PC-9 (cell line): ENCODE results near the gene PTX4. TPM values are rescaled to one million over a fixed set of nuclear protein-coding genes. Genes with fewer than 3 reads are reported as not detected.

Source experiments
- BruUV-seq: library from RNA; stranded (reverse); fragments of 400-500 nt; replicated peaks from 2 replicates; lab custom pipeline; 2021; lab: Mats Ljungman, UMichigan
- CTCF ChIA-PET: fragments of 300-600 bp; sonication (Branson Sonifier 250); formaldehyde crosslinking; loops from one replicate; lab custom pipeline; 2022; ENCODE audit warnings: antibody characterized with exemption; lab: Charles Lee
- POLR2A ChIA-PET: fragments of 300-600 bp; sonication (Branson Sonifier 250); formaldehyde crosslinking; loops from one replicate; lab custom pipeline; 2022; ENCODE audit warnings: antibody characterized with exemption; ENCODE audit not compliant: unreplicated experiment; lab: Charles Lee
- DNase-seq, 2 experiments: peaks; one replicate each; pipeline versions ENCODE4 v3.0.0 to v3.0.0-alpha.2; 2015 to 2022; ENCODE audit warnings: mixed read lengths in 1 of 2
- H2AFZ ChIP-seq: fragments of 200-600 bp; sonication (generic); 2 replicates; pipeline ENCODE4 v1.8.1; 2017; ENCODE audit warnings: antibody characterized with exemption
- H3F3A ChIP-seq: fragments of 200-600 bp; sonication (generic); 2 replicates; pipeline ENCODE4 v1.8.1; 2017; ENCODE audit warnings: antibody characterized with exemption, mild to moderate bottlenecking, low read depth; ENCODE audit not compliant: insufficient read depth
- H3K27ac ChIP-seq: fragments of 200-600 bp; sonication (generic); 2 replicates; pipeline ENCODE4 v1.6.1; 2016; ENCODE audit warnings: mixed run types
- H3K27me3 ChIP-seq: fragments of 200-600 bp; sonication (generic); 2 replicates; pipeline ENCODE4 v1.6.1; 2016; ENCODE audit warnings: low read depth, mixed run types; ENCODE audit not compliant: insufficient read depth
- H3K36me3 ChIP-seq: fragments of 200-600 bp; sonication (generic); 2 replicates; pipeline ENCODE4 v1.6.1; 2016; ENCODE audit warnings: low read depth, mixed run types
- H3K4me1 ChIP-seq: fragments of 200-600 bp; sonication (generic); replicated peaks from 2 replicates; pipeline ENCODE4 v1.6.1; 2016; ENCODE audit warnings: mixed run types; ENCODE audit not compliant: insufficient read depth
- H3K4me2 ChIP-seq: fragments of 200-600 bp; sonication (generic); 2 replicates; pipeline ENCODE4 v1.6.1; 2017; ENCODE audit warnings: mixed run types
- H3K4me3 ChIP-seq: fragments of 200-600 bp; sonication (generic); 2 replicates; pipeline ENCODE4 v1.6.1; 2016; ENCODE audit warnings: mixed run types
- H3K79me2 ChIP-seq: fragments of 200-600 bp; sonication (generic); 2 replicates; pipeline ENCODE4 v1.6.1; 2017; ENCODE audit warnings: low read depth, mixed run types
- H3K9me2 ChIP-seq: fragments of 200-600 bp; sonication (generic); 2 replicates; pipeline ENCODE4 v1.8.1; 2017; ENCODE audit warnings: mild to moderate bottlenecking; ENCODE audit not compliant: insufficient read depth
- H3K9me3 ChIP-seq: fragments of 200-600 bp; sonication (generic); 2 replicates; pipeline ENCODE4 v1.8.1; 2016; ENCODE audit warnings: low read depth; ENCODE audit not compliant: insufficient read depth
- H4K20me1 ChIP-seq: fragments of 200-600 bp; sonication (generic); 2 replicates; pipeline ENCODE4 v1.8.1; 2017; ENCODE audit not compliant: insufficient read depth
- CTCF ChIP-seq: fragments of 200-600 bp; sonication (generic); conservative IDR thresholded peaks from 2 replicates; pipeline ENCODE4 v1.6.1; 2017; ENCODE audit warnings: mixed run types, antibody characterized with exemption, mild to moderate bottlenecking, moderate library complexity
- EZH2 ChIP-seq: fragments of 200-600 bp; sonication (generic); IDR thresholded peaks from 2 replicates; pipeline ENCODE4 v1.8.0; 2017; ENCODE audit warnings: antibody characterized with exemption, low read depth
- intact Hi-C: fragments of 100-400 bp; cut with micrococcal nuclease; formaldehyde crosslinking; loops from one replicate; pipeline ENCODE4 v1.10.0; 2022; ENCODE audit not compliant: unreplicated experiment
- total RNA-seq: library from RNA; stranded (reverse); gene quantifications from 2 replicates; pipeline ENCODE4 v1.2.3, GENCODE V29; 2021

The PTX4 gene
- total RNA-seq, 1 experiment from 2014 or later = 0.39 TPM

- CTCF ChIA-PET = no interaction called here
- BruUV-seq = no TSS peak
- Histone ChIP-seq H3K27ac (no peak within 1 kb of the TSS), H3K9me3 (no peaks in the 10 kb centered on the region), H3K36me3 (no peaks in the 10 kb centered on the region), H3K9me2 (no peaks in the 10 kb centered on the region), H3K79me2 (no peaks in the 10 kb centered on the region), H2AFZ (no peak within 1 kb of the TSS), H3K27me3 (no peaks in the 10 kb centered on the region), H3K4me2 (no peak within 1 kb of the TSS), H3K4me3 (no peak within 1 kb of the TSS), H3K4me1 (no peaks in the 10 kb centered on the region), H4K20me1 (no peaks in the 10 kb centered on the region; the same call in 1 of the 2 replicates), H3F3A (no peaks in the 10 kb centered on the region)
- DNase-seq = no peak
- intact Hi-C loops = no loop called here
- no peak for TF ChIP-seq CTCF
- POLR2A ChIA-PET = no interaction called here
Measured at GRCh38 chr16:1533443-1533951, 44.8 kb upstream of the PTX4 start, which contains the start of gene TMEM204. Gene TMEM204 (plus strand): TSS chr16:1533666. CDS start chr16:1534276, 610 bp downstream.

- H4K20me1 ChIP-seq = no peaks in the 10 kb centered on the region; the same call in 1 of the 2 replicates
- H2AFZ ChIP-seq = no peak overlapping the region
- DNase-seq = no peak
- intact Hi-C loops = no loop called here
- no TSS peak for BruUV-seq
- ChIA-PET CTCF (no interaction called here), POLR2A (no interaction called here)
- H3F3A ChIP-seq = no peaks in the 10 kb centered on the region
- H3K9me2 ChIP-seq = no peaks in the 10 kb centered on the region
- H3K4me3 ChIP-seq = no peak overlapping the region
- no peaks in the 10 kb centered on the region for H3K9me3 ChIP-seq
- TF ChIP-seq CTCF = no peak
- no peak for TF ChIP-seq EZH2
- H3K4me2 ChIP-seq = no peak overlapping the region
- no peak overlapping the region for H3K27ac ChIP-seq
- no peaks in the 10 kb centered on the region for H3K4me1 ChIP-seq
- no peaks in the 10 kb centered on the region for H3K36me3 ChIP-seq
- H3K79me2 ChIP-seq = no peaks in the 10 kb centered on the region
- no peaks in the 10 kb centered on the region for H3K27me3 ChIP-seq
Measured at GRCh38 chr16:1532771-1533170, 44.0 kb upstream of the PTX4 start.

GRCh38 chr16:1532081-1532760 is 43.5 kb upstream of the PTX4 start:
- H3K4me2 ChIP-seq = no peak overlapping the region
- H3K9me3 ChIP-seq = no peaks in the 10 kb centered on the region
- POLR2A ChIA-PET = interaction anchor here (0.6 kb wide), 1 partner anchor 146 kb away, joined by 7 read pairs; the partner anchor contains the start of gene JPT2
- no peaks in the 10 kb centered on the region for H3K79me2 ChIP-seq
- no peak overlapping the region for H2AFZ ChIP-seq
- no peaks in the 10 kb centered on the region for H3K36me3 ChIP-seq
- H3K4me3 ChIP-seq = no peak overlapping the region
- no peaks in the 10 kb centered on the region for H3K27me3 ChIP-seq
- no peaks in the 10 kb centered on the region for H3K4me1 ChIP-seq
- H3F3A ChIP-seq = no peaks in the 10 kb centered on the region
- intact Hi-C loops = no loop called here
- no peaks in the 10 kb centered on the region for H3K9me2 ChIP-seq
- no TSS peak for BruUV-seq
- H4K20me1 ChIP-seq = no peaks in the 10 kb centered on the region; the same call in 1 of the 2 replicates
- DNase-seq = no peak
- CTCF ChIA-PET = no interaction called here
- H3K27ac ChIP-seq = no peak overlapping the region
- TF ChIP-seq EZH2 = no peak
- TF ChIP-seq CTCF = no peak
